A549 (cell line): ENCODE data around the gene TNRC6A. TPM values are rescaled to one million over a fixed set of nuclear protein-coding genes. Genes with fewer than 3 reads are reported as not detected.
A peak's percentile ranks its signal among the peaks of the same experiment; 100 is the strongest.

Experiments
- ATAC-seq, 2 experiments: fragments of 200-7000 bp in 1 of 2; fragments of >200 bp in 1 of 2; cut with Nextera tagmentation in 1 of 2; cut with Tn5 transposase in 1 of 2; 3 replicates each; pipeline versions ENCODE4 v1.8.0 to v1.9.1; 2018 to 2020; ENCODE audit warnings: mild to moderate bottlenecking in 1 of 2, moderate library complexity in 1 of 2
- CTCF ChIA-PET: fragments of 300-600 bp; sonication (Branson Sonifier 250); formaldehyde crosslinking; extraction: SDS; loops from one replicate; lab custom pipeline; 2021; ENCODE audit warnings: antibody characterized with exemption, inconsistent platforms; lab: Yijun Ruan, JAX
- POLR2A ChIA-PET: fragments of 350-600 bp; formaldehyde crosslinking; extraction: SDS; loops from one replicate; lab custom pipeline; 2021; ENCODE audit warnings: antibody characterized with exemption, inconsistent platforms; lab: Yijun Ruan, JAX
- DNase-seq, 2 experiments: peaks; one replicate each; pipeline versions ENCODE4 v3.0.0 to v3.0.0-alpha.2; 2011 to 2016; ENCODE audit warnings: low read depth in 1 of 2, low spot score in 1 of 2
- FAIRE-seq: peaks from 2 replicates; lab custom pipeline; 2011; peaks lifted over from hg19 to GRCh38; lab: Jason Lieb, UNC
- H3K27ac ChIP-seq, 2 experiments: fragments of >200 bp; sonication (Bioruptor Twin); formaldehyde crosslinking; 3 replicates each; pipeline ENCODE4 v1.5.1; 2016 to 2017
- H3K4me1 ChIP-seq: fragments of >200 bp; sonication (Bioruptor Twin); formaldehyde crosslinking; 3 replicates; pipeline ENCODE4 v1.6.1; 2016
- H3K4me2 ChIP-seq: fragments of >200 bp; sonication (Bioruptor Twin); formaldehyde crosslinking; 3 replicates; pipeline ENCODE4 v1.6.1; 2016
- H3K4me3 ChIP-seq: fragments of >200 bp; sonication (Bioruptor Twin); formaldehyde crosslinking; 3 replicates; pipeline ENCODE4 v1.5.1; 2016
- H3K9me3 ChIP-seq: fragments of >200 bp; sonication (Bioruptor Twin); formaldehyde crosslinking; 3 replicates; pipeline ENCODE4 v1.6.1; 2016
- BHLHE40 ChIP-seq: IDR thresholded peaks from 2 replicates; pipeline ENCODE4 v1.6.1; 2012; ENCODE audit warnings: low read depth, low read length, inconsistent platforms
- CBX2 ChIP-seq: fragments of 200-600 bp; sonication (generic); IDR thresholded peaks from 2 replicates; pipeline ENCODE4 v1.6.1; 2016; ENCODE audit warnings: low read depth, mild to moderate bottlenecking, borderline replicate concordance
- CBX8 ChIP-seq: fragments of 200-600 bp; sonication (generic); IDR thresholded peaks from 2 replicates; pipeline ENCODE4 v1.6.1; 2016
- CEBPB ChIP-seq, 2 experiments: fragments of >200 bp in 1 of 2; sonication (Bioruptor Twin) in 1 of 2; formaldehyde crosslinking in 1 of 2; IDR thresholded peaks; 2 replicates each; pipeline ENCODE4 v1.6.1; 2012 to 2016
- FOSL2 ChIP-seq, 2 experiments: fragments of 450-650 bp in 1 of 2; fragments of >200 bp in 1 of 2; sonication (Bioruptor Twin) in 1 of 2; formaldehyde crosslinking; IDR thresholded peaks; 2 replicates each; pipeline versions ENCODE4 v1.5.0 to v1.6.1; 2016 to 2020; ENCODE audit warnings: mild to moderate bottlenecking in 1 of 2, moderate library complexity in 1 of 2
- FOXS1 ChIP-seq: fragments of 250-450 bp; sonication (Bioruptor Pico); IDR thresholded peaks from 2 replicates; pipeline ENCODE4 v1.5.0; 2020; ENCODE audit warnings: mild to moderate bottlenecking, moderate library complexity
- HDAC2 ChIP-seq: fragments of 200-600 bp; sonication (generic); IDR thresholded peaks from 2 replicates; pipeline ENCODE4 v1.6.1; 2016
- HOXA7 ChIP-seq: fragments of 250-450 bp; sonication (Bioruptor Pico); IDR thresholded peaks from 2 replicates; pipeline ENCODE4 v1.5.0; 2020; ENCODE audit warnings: mild to moderate bottlenecking, moderate library complexity
- HOXB13 ChIP-seq: fragments of 250-450 bp; sonication (Bioruptor Pico); IDR thresholded peaks from 2 replicates; pipeline ENCODE4 v1.5.0; 2020; ENCODE audit warnings: low read depth, mild to moderate bottlenecking, moderate library complexity
- HOXB5 ChIP-seq: fragments of 250-450 bp; sonication (Bioruptor Pico); IDR thresholded peaks from 2 replicates; pipeline ENCODE4 v1.5.0; 2020; ENCODE audit warnings: mild to moderate bottlenecking, moderate library complexity
- JUN ChIP-seq, 2 experiments: fragments of >200 bp; sonication (Bioruptor Twin); formaldehyde crosslinking; IDR thresholded peaks; 2 replicates in 1 of 2; 3 replicates in 1 of 2; pipeline ENCODE4 v1.6.1; 2016 to 2017
- KDM5A ChIP-seq: fragments of 200-600 bp; sonication (generic); IDR thresholded peaks from 2 replicates; pipeline ENCODE4 v1.6.1; 2016; ENCODE audit warnings: antibody characterized with exemption, mild to moderate bottlenecking
- MAFK ChIP-seq: fragments of 450-650 bp; IDR thresholded peaks from 2 replicates; pipeline ENCODE4 v1.6.1; 2014; ENCODE audit not compliant: partially characterized antibody
- MYC ChIP-seq: IDR thresholded peaks from 2 replicates; pipeline ENCODE4 v1.6.1; 2012; ENCODE audit warnings: mild to moderate bottlenecking, inconsistent platforms, low read length, improper control_type of control experiment, borderline replicate concordance
- NFE2L2 ChIP-seq: fragments of 150-350 bp; conservative IDR thresholded peaks from 2 replicates; pipeline ENCODE4 v1.6.1; 2014; ENCODE audit warnings: low read length
- RAD21 ChIP-seq, 2 experiments: fragments of >200 bp in 1 of 2; sonication (Bioruptor Twin) in 1 of 2; formaldehyde crosslinking in 1 of 2; IDR thresholded peaks in 1 of 2; conservative IDR thresholded peaks in 1 of 2; 2 replicates in 1 of 2; 3 replicates in 1 of 2; pipeline ENCODE4 v1.6.1; 2012 to 2018; ENCODE audit warnings: inconsistent platforms in 1 of 2
- RNF2 ChIP-seq: fragments of 200-600 bp; sonication (generic); IDR thresholded peaks from 2 replicates; pipeline ENCODE4 v1.6.1; 2016; ENCODE audit warnings: low read depth, mild to moderate bottlenecking, antibody characterized with exemption, moderate library complexity, borderline replicate concordance
- SREBF2 ChIP-seq: fragments of 450-650 bp; IDR thresholded peaks from 2 replicates; pipeline ENCODE4 v1.6.1; 2014; ENCODE audit warnings: mild to moderate bottlenecking, moderate library complexity
- ZSCAN20 ChIP-seq: fragments of 250-450 bp; sonication (Bioruptor Pico); IDR thresholded peaks from 2 replicates; pipeline ENCODE4 v1.8.0; 2022; ENCODE audit warnings: mild to moderate bottlenecking, moderate library complexity
- WGBS: methylation state at CpG from one replicate; pipeline ENCODE4 v1.1.6; 2017; ENCODE audit errors: missing lambda C conversion rate; 5-methylcytosine and 5-hydroxymethylcytosine counted together
- polyA plus RNA-seq, 4 experiments: library from polyadenylated mRNA; depleted of rRNA in 3 of 4; stranded (reverse); fragments of >200 nt; fragmentation: RNase III in 1 of 4; extraction: RNeasy Plus Mini Kit Qiagen cat#74134 plus additional on column Dnase treatment in 1 of 4; gene quantifications; 2 replicates in 3 of 4; 3 replicates in 1 of 4; pipeline ENCODE4 v1.2.3, GENCODE V29; 2011 to 2017
- TF ChIP-seq, protein P1 (sequence below): fragments of >200 bp; sonication (Bioruptor Twin); formaldehyde crosslinking; IDR thresholded peaks from 2 replicates; pipeline ENCODE4 v1.6.1; 2016

Gene TNRC6A
- polyA plus RNA-seq, 2 of the 4 experiments (the other 2 are of a cell fraction): 26.7 to 51.6 TPM

DNA sequence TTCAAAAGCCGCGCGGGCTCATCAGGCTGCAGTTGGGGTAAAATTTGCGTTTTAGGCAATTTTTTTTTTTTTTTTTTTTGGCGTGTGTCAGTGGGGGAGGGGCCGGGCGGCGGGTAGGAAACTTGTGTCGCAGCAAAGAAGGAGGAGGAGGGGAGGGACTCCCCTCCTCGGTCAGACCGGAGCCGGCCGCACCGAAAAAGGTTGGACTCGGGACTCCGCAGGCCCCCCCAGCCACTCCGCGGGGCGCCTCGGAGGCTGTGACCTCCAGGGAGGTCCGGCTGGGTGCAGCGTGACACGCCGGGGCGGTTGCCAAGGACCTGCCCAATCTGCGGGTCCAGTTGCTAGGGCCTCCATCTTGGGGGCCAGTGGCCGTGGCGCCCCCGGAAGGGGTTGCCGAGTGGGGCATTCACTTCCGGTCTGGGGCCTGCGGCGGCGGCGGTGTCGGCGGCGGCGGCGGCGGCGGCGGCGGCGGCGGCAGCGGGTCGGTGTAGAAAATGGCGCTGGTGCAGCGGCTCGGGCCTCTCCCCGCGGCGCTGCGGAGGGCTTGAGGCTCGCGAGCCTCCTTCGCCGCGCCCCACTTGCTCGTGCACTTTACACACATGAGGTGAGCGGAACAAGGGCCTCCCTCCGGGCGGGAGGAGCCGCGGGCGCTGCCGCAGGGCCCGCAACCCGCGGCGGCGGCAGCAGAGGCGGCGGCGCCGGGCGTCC is at the start of gene TNRC6A (continued):
- TF ChIP-seq KDM5A (0 out of 2 replicates have a peak, but pooled peaks have one; percentile 45), RNF2 (no peak), HOXB5 (no peak), MYC (0 out of 2 replicates have a peak, but pooled peaks have one; percentile 58), NFE2L2 (no peak)

GRCh38 chr16:24681793-24682192 is 47.7 kb upstream of the TNRC6A start:
- no peaks in the 10 kb centered on the region for H3K9me3 ChIP-seq
- ATAC-seq: peak in 1 of 2 experiments; percentile 50; a peak in 3 of 6 replicates
- POLR2A ChIA-PET: interaction anchor here (1.0 kb wide), 1 partner anchor 13 kb away, joined by 4 read pairs; no protein-coding TSS in a partner anchor
- TF ChIP-seq MAFK: peak; percentile 50
- TF ChIP-seq CEBPB (IDR thresholded peaks at IDR 0.05): peak in 1 of 2 experiments; percentile 75; a peak in 2 of 4 replicates
- TF ChIP-seq BHLHE40: no peak
- peak in 1 of 2 experiments; percentile 55 for DNase-seq
- peaks cover 23% of the 10 kb centered on the region for H3K4me1 ChIP-seq
- no peak overlapping the region for H3K4me3 ChIP-seq
- CTCF ChIA-PET: interaction anchor here (0.6 to 1.7 kb wide), 3 partner anchors 8 to 101 kb away, joined by 3 to 6 read pairs (median 5); no protein-coding TSS in a partner anchor
- WGBS: 55% methylated on average over 6 of the region's 6 CpGs
- H3K27ac ChIP-seq: peak overlapping the region in 1 of 2 experiments; percentile 62; a peak in 3 of 6 replicates
- no peak for FAIRE-seq
- peak overlapping the region; percentile 27; the same call in 2 of the 3 replicates for H3K4me2 ChIP-seq

DNA sequence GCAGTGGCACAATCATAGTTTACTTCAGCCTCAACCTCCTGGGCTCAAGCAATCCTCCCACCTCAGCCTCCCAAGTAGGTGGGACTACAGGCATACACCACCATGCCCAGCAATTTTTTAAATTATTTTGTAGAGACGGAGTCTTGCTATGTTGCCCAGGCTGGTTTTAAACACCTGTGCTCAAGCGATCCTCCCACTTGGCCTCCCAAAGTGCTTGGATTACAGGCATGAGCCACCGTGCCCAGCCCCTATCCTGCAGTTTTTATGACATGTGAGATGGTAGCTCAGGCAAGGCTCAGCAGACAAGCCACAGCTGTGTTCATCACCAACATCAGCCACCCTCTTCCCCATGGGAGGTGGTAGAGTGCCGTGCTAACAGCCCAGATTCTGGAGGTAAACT is 46.2 kb upstream of the TNRC6A start:
- WGBS: 82% methylated on average over 4 of the region's 4 CpGs
- DNase-seq (no peak), ATAC-seq (no peak), FAIRE-seq (no peak)
- peaks cover 23% of the 10 kb centered on the region for H3K4me1 ChIP-seq
- no peaks in the 10 kb centered on the region for H3K9me3 ChIP-seq
- peak overlapping the region in 1 of 2 experiments; percentile 82; a peak in 2 of 6 replicates for H3K27ac ChIP-seq
- ChIA-PET CTCF (interaction anchor here (0.6 to 1.7 kb wide), 3 partner anchors 16 to 334 kb away, joined by 3 to 6 read pairs (median 5); no protein-coding TSS in a partner anchor), POLR2A (interaction anchor here (0.6 kb wide), 1 partner anchor 18 kb away, joined by 3 read pairs; no protein-coding TSS in a partner anchor)
- TF ChIP-seq RAD21 (conservative IDR thresholded peaks at IDR 0.05 in 1 of 2, IDR thresholded peaks at IDR 0.05 in 1 of 2) (no peak), CBX2 (no peak), MYC (no peak), SREBF2 (no peak), CBX8 (no peak), ZSCAN20 (CRISPR knock-in tag) (no peak), JUN (IDR thresholded peaks at IDR 0.05) (no peak), HOXB13 (CRISPR knock-in tag) (no peak), CEBPB (IDR thresholded peaks at IDR 0.05) (no peak)
- H3K4me3 ChIP-seq: no peak overlapping the region
- H3K4me2 ChIP-seq: no peak overlapping the region

- Histone ChIP-seq H3K27ac (peak overlapping the region in 1 of 2 experiments; percentile 82; a peak in 3 of 6 replicates), H3K4me2 (no peak overlapping the region), H3K4me3 (no peak overlapping the region), H3K4me1 (peaks cover 26% of the 10 kb centered on the region), H3K9me3 (no peaks in the 10 kb centered on the region)
- no peak for DNase-seq
- TF ChIP-seq FOSL2 (IDR thresholded peaks at IDR 0.05): no peak
- no peak for TF ChIP-seq FOSL2 (CRISPR knock-in tag; IDR thresholded peaks at IDR 0.05)
- no peak for TF ChIP-seq HDAC2
- no peak for TF ChIP-seq CEBPB (IDR thresholded peaks at IDR 0.05)
- no peak for TF ChIP-seq HOXB5
- TF ChIP-seq HOXA7 (CRISPR knock-in tag): no peak
- no peak for TF ChIP-seq FOXS1 (CRISPR knock-in tag)
- TF ChIP-seq, protein P1, sequence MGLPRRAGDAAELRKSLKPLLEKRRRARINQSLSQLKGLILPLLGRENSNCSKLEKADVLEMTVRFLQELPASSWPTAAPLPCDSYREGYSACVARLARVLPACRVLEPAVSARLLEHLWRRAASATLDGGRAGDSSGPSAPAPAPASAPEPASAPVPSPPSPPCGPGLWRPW: no peak
- CTCF ChIA-PET: interaction anchor here (0.7 to 1.6 kb wide), 4 partner anchors 11 to 116 kb away, joined by 3 to 6 read pairs (median 3); no protein-coding TSS in a partner anchor
- POLR2A ChIA-PET: interaction anchor here (0.6 kb wide), 1 partner anchor 17 kb away, joined by 3 read pairs; no protein-coding TSS in a partner anchor
- 89% methylated on average over 5 of the region's 5 CpGs for whole genome bisulfite sequencing
- no peak for FAIRE-seq
- ATAC-seq: no peak
These were observed 45.5 kb upstream of the TNRC6A start for GRCh38 chr16:24683847-24684493.
